Gastroesophageal sphincter (tissue), 4 donors: ENCODE data around the gene TMEM161B. TPM values are rescaled to one million over a fixed set of nuclear protein-coding genes. Genes with fewer than 3 reads are reported as not detected.

ENCODE experiments used
- ATAC-seq: fragments of 150-250 bp; one replicate; pipeline ENCODE4 v1.9.1; 2016; ENCODE audit warnings: mild to moderate bottlenecking, moderate library complexity
- H3K27ac ChIP-seq, 4 donors: fragments of 200-600 bp; sonication (generic) in 3 of 4; 1 replicate in 3 of 4; 2 replicates in 1 of 4; pipeline ENCODE4 v1.5.1; 2016 to 2019
- H3K27me3 ChIP-seq: fragments of 200-600 bp; sonication (generic); one replicate; pipeline ENCODE4 v1.5.1; 2019
- H3K36me3 ChIP-seq, 2 donors: fragments of 200-600 bp; sonication (generic); one replicate each; pipeline ENCODE4 v1.5.1; 2019; ENCODE audit warnings: control low read depth in 1 of 2
- H3K4me1 ChIP-seq, 3 donors: fragments of 200-600 bp; sonication (generic); 1 replicate in 2 of 3; 2 replicates in 1 of 3; pipeline ENCODE4 v1.5.1; 2016 to 2019; ENCODE audit warnings: control low read depth in 2 of 3
- H3K4me3 ChIP-seq, 2 donors: fragments of 200-600 bp; sonication (generic); one replicate each; pipeline ENCODE4 v1.5.1; 2019; ENCODE audit warnings: mild to moderate bottlenecking in 1 of 2, moderate library complexity in 1 of 2
- H3K9me3 ChIP-seq, 3 donors: fragments of 200-600 bp; sonication (generic); one replicate each; pipeline ENCODE4 v1.5.1; 2017 to 2019; ENCODE audit warnings: control low read depth in 2 of 3
- CTCF ChIP-seq, 4 experiments: fragments of 200-600 bp in 2 of 4; fragments of 450-650 bp in 2 of 4; sonication (generic) in 1 of 4; IDR thresholded peaks; one replicate each; pipeline ENCODE4 v1.5.1; 2017 to 2019; ENCODE audit warnings: antibody characterized with exemption in 4 of 4, mild to moderate bottlenecking in 2 of 4, moderate library complexity in 2 of 4
- EP300 ChIP-seq: sonication (generic); formaldehyde crosslinking; IDR thresholded peaks from one replicate; pipeline ENCODE4 v1.6.1; 2017; ENCODE audit warnings: antibody characterized with exemption, mild to moderate bottlenecking
- POLR2A ChIP-seq, 2 donors: fragments of 450-650 bp; IDR thresholded peaks; one replicate each; pipeline ENCODE4 v1.6.1; 2017; ENCODE audit warnings: antibody characterized with exemption in 2 of 2, mild to moderate bottlenecking in 2 of 2, moderate library complexity in 1 of 2
- POLR2AphosphoS5 ChIP-seq: sonication (generic); formaldehyde crosslinking; IDR thresholded peaks from one replicate; pipeline ENCODE4 v1.6.1; 2017; ENCODE audit warnings: antibody characterized with exemption
- WGBS, 2 donors: methylation state at CpG; one replicate each; pipeline ENCODE4 v1.1.5; 2018; ENCODE audit warnings: low coverage in 1 of 2; 5-methylcytosine and 5-hydroxymethylcytosine counted together
- total RNA-seq, 4 donors: library from RNA; depleted of rRNA; stranded (reverse); fragments of >200 nt; gene quantifications; one replicate each; pipeline ENCODE4 v1.1.0, GENCODE V29; 2016

TMEM161B gene
- total RNA-seq, 4 donors from 2014 or later = 7.3 to 24.7 (median 14.9) TPM

- 81 to 83% methylated on average over 6 of the region's 6 CpGs for WGBS, 2 donors
- H3K9me3 ChIP-seq = no peaks in the 10 kb centered on the region
- no peak for ATAC-seq
Measured at GRCh38 chr5:88226881-88227450, 41.7 kb downstream of the TMEM161B start.

GRCh38 chr5:88214655-88215054, 54.0 kb downstream of the TMEM161B start:
- TF ChIP-seq EP300 (no peak), POLR2A (IDR thresholded peaks at IDR 0.05) (no peak), POLR2AphosphoS5 (no peak), CTCF (IDR thresholded peaks at IDR 0.05) (no peak)

More at GRCh38 chr5:88226881-88227450, 41.7 kb downstream of the TMEM161B start:
- no peak for TF ChIP-seq POLR2AphosphoS5
- TF ChIP-seq EP300 = no peak
- TF ChIP-seq POLR2A (IDR thresholded peaks at IDR 0.05) = no peak
- no peak for TF ChIP-seq CTCF (IDR thresholded peaks at IDR 0.05)
- Histone ChIP-seq H3K27me3 (no peaks in the 10 kb centered on the region), H3K36me3 (peaks cover 0 to 32% of the 10 kb centered on the region in 2 donors), H3K4me1 (no peaks in the 10 kb centered on the region), H3K4me3 (no peak overlapping the region), H3K27ac (no peak overlapping the region)

DNA sequence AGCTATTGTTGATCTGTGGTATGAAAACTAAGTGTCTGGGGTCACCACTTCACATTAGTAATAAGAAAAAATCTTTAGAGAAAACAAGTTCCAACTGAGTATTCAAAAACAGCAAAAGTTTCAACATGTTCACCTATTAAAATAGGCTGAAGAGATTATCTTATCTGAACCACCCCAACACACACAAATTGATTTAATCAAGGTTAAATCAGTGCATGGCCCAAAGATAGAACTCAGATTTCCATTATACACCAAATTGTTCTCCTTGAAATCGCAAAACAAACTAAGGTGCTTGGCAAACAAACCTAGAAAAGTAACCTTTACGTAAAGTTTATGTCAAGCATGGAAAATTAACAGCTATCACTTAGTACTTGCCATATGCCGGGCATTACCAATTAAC, 61.1 kb downstream of the TMEM161B start:
- ATAC-seq = no peak
- H3K27ac ChIP-seq = no peak overlapping the region
- no peaks in the 10 kb centered on the region for H3K27me3 ChIP-seq
- no peaks in the 10 kb centered on the region for H3K4me1 ChIP-seq
- H3K36me3 ChIP-seq = peaks cover 0 to 46% of the 10 kb centered on the region in 2 donors
- WGBS, 2 donors = 94 to 100% methylated on average over 3 of the region's 3 CpGs
- TF ChIP-seq EP300 = no peak
- TF ChIP-seq CTCF (IDR thresholded peaks at IDR 0.05) = no peak
- TF ChIP-seq POLR2AphosphoS5 = no peak
- no peak for TF ChIP-seq POLR2A (IDR thresholded peaks at IDR 0.05)
- H3K9me3 ChIP-seq = no peaks in the 10 kb centered on the region
- H3K4me3 ChIP-seq = no peak overlapping the region

More at GRCh38 chr5:88214655-88215054, 54.0 kb downstream of the TMEM161B start:
- Histone ChIP-seq H3K36me3 (peaks cover 3 to 61% of the 10 kb centered on the region in 2 donors), H3K4me1 (no peaks in the 10 kb centered on the region), H3K9me3 (no peaks in the 10 kb centered on the region), H3K27ac (no peak overlapping the region), H3K27me3 (no peaks in the 10 kb centered on the region), H3K4me3 (no peak overlapping the region)
- ATAC-seq = no peak

DNA sequence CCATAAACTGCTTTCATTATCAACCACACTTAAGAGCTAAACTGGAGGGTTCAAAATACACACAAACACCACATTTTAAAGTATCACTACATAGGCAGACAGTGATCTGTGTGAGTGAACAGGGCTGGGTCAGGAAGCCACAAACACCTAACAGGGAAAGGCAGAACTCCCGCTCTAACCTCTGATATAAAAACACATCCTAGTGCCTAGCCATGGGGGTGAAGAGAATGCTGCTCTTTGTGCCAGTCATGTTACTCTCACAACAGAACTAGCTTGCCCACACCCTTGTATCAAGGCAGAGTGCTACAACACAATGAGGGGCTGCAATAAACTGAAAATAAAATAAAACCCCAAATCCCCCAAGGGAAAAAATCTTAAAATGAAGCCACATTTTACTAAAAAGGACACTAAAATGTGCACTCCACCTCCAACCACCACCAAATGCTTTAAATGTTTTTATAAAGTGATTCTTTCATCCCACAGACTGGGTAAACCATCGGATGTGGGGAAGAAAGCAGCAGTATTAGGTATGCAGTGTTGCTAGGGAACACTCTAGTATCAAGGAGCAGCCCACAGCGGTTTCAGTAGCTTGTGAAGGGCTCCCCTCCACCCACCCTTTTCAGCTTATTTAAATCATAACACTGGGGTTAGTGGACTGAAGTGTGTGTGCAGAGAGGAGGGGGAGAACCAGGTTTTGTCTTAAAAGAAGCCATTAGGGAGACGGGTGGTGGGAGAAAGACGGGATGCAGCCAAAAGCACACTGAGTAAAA, 64.5 kb downstream of the TMEM161B start:
- Histone ChIP-seq H3K4me1 (no peaks in the 10 kb centered on the region), H3K4me3 (no peak overlapping the region), H3K9me3 (no peaks in the 10 kb centered on the region), H3K27ac (no peak overlapping the region), H3K36me3 (peaks cover 0 to 70% of the 10 kb centered on the region in 2 donors), H3K27me3 (no peaks in the 10 kb centered on the region)
- ATAC-seq = no peak
- 80 to 90% methylated on average over 2 to 5 of the region's 5 CpGs for WGBS, 2 donors
- TF ChIP-seq POLR2A (IDR thresholded peaks at IDR 0.05) = no peak
- no peak for TF ChIP-seq CTCF (IDR thresholded peaks at IDR 0.05)
- TF ChIP-seq EP300 = no peak
- no peak for TF ChIP-seq POLR2AphosphoS5

DNA sequence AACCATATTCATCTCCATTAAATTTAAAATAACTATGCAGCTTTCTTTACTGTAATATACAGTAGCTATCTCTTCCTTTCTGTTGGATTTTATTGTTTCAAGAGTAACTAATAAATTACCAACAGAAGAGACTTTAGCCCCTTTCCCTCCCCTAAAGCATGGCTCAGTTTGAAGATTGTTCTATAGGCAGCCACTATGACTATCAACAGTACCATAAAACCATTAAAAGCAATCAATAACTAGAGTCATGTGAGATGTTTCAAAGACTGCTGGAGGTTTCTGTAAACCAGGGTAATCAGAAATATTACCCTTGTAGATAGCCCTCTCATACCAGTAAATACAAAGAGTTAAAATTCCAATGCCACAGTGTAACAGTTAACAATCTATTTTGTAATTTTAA, 73.0 kb downstream of the TMEM161B start:
- Histone ChIP-seq H3K36me3 (peaks cover 0 to 69% of the 10 kb centered on the region in 2 donors), H3K4me1 (no peaks in the 10 kb centered on the region), H3K4me3 (no peak overlapping the region), H3K27me3 (no peaks in the 10 kb centered on the region), H3K9me3 (no peaks in the 10 kb centered on the region), H3K27ac (no peak overlapping the region)
- no peak for TF ChIP-seq POLR2A (IDR thresholded peaks at IDR 0.05)
- TF ChIP-seq EP300 = no peak
- no peak for TF ChIP-seq CTCF (IDR thresholded peaks at IDR 0.05)
- TF ChIP-seq POLR2AphosphoS5 = no peak
- no peak for ATAC-seq
